Esophagus mucosa (tissue), 1 donor: ENCODE data around the gene SCRN3. TPM values are rescaled to one million over a fixed set of nuclear protein-coding genes. Genes with fewer than 3 reads are reported as not detected.

Experiments
- total RNA-seq: library from RNA; stranded (reverse); gene quantifications from one replicate; pipeline ENCODE4 v1.2.4, GENCODE V29; 2023
- donor health status: DM: yes; HTN: yes; CAD: no.

The SCRN3 gene
- total RNA-seq, 1 donor from 2014 or later: 25.3 TPM

Other genes starting within 250 kb of the SCRN3 start
- 74.7 TPM for gene OLA1, start 147.2 kb upstream of the SCRN3 start, total RNA-seq
- gene SP9, start 60.8 kb upstream of the SCRN3 start, total RNA-seq: not detected
- 3.7 TPM for gene GPR155, start 91.3 kb downstream of the SCRN3 start, total RNA-seq
- 3.1 TPM for gene WIPF1, start 202.1 kb downstream of the SCRN3 start, total RNA-seq